ENCODE measurements around the gene GM2A. TPM values are rescaled to one million over a fixed set of nuclear protein-coding genes. Genes with fewer than 3 reads are reported as not detected.
"Not testable (repeated sequence)": the region's sequence is repeated elsewhere in the genome, so short reads cannot be mapped to it uniquely, and the experiment has no call there.

The GM2A gene
- total RNA-seq, 1 experiment from 2014 or later: 133 TPM

DNA sequence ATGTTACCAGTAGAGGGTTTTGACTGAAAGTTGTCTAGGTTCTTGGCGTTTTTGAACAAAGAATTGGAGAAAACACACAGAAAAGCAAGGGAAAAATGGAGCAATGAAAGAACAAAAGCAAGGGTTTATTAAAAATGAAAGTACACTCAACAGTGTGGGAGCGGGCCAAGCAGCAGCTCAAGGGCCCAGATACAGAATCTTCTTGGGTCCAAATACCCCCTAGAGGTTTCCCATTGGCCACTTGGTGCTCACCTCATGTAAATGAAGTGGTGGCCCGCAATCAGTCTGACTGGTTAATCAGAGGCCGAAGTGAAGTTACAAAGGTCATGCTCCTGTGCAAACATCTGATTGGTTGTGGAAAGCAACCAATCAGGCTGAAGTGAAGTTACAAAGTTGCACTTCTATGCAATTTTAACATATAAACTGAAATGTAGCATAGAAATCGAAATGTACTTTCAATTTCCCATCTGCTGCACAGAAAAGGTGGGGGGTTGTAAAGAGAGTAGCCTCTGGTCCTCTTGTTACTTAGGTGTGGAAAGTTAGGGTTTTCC is 1.9 kb upstream of the GM2A start:
- peaks cover 43% of the 10 kb centered on the region for H3K4me1 ChIP-seq (ENCODE audit: low read length)
- no peaks in the 10 kb centered on the region for H3K9me2 ChIP-seq (replicated peaks; ENCODE audit: insufficient read depth, low read length)
- H3K4me3 ChIP-seq (ENCODE audit: low read length): no peak overlapping the region
- H4K20me1 ChIP-seq (ENCODE audit: insufficient read depth, low read depth, low read length): peaks cover 10% of the 10 kb centered on the region
- no peaks in the 10 kb centered on the region for H3K36me3 ChIP-seq (ENCODE audit: insufficient read depth, low read length)
- no peak for DNase-seq
- no peaks in the 10 kb centered on the region for H3K9me3 ChIP-seq (ENCODE audit: low read length)
- H2AFZ ChIP-seq (ENCODE audit: low read length): no peak overlapping the region
- H3K27me3 ChIP-seq (ENCODE audit: low read length): no peaks in the 10 kb centered on the region
- peaks cover 31% of the 10 kb centered on the region for H3K79me2 ChIP-seq (ENCODE audit: low read length)
- no peak overlapping the region for H3K9ac ChIP-seq (ENCODE audit: low read length)
- H3K4me2 ChIP-seq (ENCODE audit: low read depth, low read length, poor library complexity, severe bottlenecking): peak overlapping the region; percentile 85
- H3K27ac ChIP-seq (ENCODE audit: low read length): no peak overlapping the region

DNA sequence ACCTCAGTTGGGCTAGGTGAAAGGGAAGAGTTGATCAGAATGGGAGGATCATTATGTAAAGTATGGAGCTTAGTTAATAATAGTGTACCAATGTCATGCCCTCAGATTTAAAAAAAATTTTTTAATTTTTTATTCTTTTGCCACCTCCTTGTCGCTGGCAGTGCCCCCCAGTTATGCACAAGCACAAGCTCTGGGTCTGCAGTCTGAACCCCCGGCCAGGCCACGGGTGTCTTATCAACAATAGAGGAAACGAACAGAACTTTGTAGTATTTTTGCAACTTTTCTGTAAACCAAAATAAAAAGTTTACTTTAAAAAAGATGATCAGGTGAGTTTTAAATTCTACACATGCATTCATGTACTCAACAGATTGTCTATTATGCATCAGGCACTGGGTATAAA is 1.4 kb upstream of the GM2A start:
- DNase-seq: no peak
- peaks cover 10% of the 10 kb centered on the region for H4K20me1 ChIP-seq (ENCODE audit: insufficient read depth, low read depth, low read length)
- no peak overlapping the region for H3K27ac ChIP-seq (ENCODE audit: low read length)
- H3K4me3 ChIP-seq (ENCODE audit: low read length): peak overlapping the region; percentile 60; the same call in 1 of the 2 replicates
- peaks cover 48% of the 10 kb centered on the region for H3K4me1 ChIP-seq (ENCODE audit: low read length)
- H3K9me3 ChIP-seq (ENCODE audit: low read length): no peaks in the 10 kb centered on the region
- no peaks in the 10 kb centered on the region for H3K9me2 ChIP-seq (replicated peaks; ENCODE audit: insufficient read depth, low read length)
- 0 out of 2 replicates have a peak overlapping the region, but pooled peaks have one; percentile 76 for H2AFZ ChIP-seq (ENCODE audit: low read length)
- peak overlapping the region; percentile 60 for H3K9ac ChIP-seq (ENCODE audit: low read length)
- H3K36me3 ChIP-seq (ENCODE audit: insufficient read depth, low read length): no peaks in the 10 kb centered on the region; the same call in 1 of the 2 replicates
- peak overlapping the region; percentile 85 for H3K4me2 ChIP-seq (ENCODE audit: low read depth, low read length, poor library complexity, severe bottlenecking)
- H3K27me3 ChIP-seq (ENCODE audit: low read length): no peaks in the 10 kb centered on the region
- peaks cover 36% of the 10 kb centered on the region for H3K79me2 ChIP-seq (ENCODE audit: low read length)

DNA sequence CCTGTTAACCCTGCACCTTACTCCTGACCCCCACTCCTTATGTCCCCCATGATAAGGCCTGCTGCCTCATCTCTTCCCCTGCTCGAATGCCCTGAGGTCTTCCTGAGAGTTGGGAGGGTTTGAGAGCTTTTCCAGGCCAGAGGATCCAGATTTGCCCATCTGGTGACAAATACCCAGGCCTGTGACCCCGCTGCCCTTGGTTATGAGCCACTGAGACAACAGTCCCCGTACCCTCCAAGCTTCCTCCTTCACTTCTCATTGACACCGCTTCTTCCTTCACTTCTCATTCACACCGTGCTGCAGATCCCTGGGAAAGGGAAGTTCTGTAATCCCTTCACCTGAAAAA is 593 bp downstream of the GM2A start:
- Histone ChIP-seq H3K79me2 (ENCODE audit: low read length) (peaks cover 56% of the 10 kb centered on the region), H3K27me3 (ENCODE audit: low read length) (no peaks in the 10 kb centered on the region)

DNA sequence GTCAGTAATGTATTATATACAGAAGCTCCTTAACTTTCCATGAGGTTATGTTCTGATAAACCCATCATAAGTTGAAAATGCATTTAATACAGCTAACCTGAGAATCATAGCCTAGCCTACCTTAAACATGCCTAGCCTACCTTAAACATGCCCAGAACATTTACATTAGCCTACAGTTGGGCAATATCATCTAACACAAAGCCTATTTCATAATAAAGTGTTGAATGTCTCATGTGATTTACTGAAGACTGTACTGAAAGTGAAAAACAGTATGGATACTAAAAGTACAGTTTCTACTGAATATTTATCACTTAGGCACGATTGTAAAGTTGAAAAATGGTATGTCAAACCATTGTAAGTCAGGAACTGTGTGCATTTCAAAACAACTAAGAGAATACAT is 1.6 kb downstream of the GM2A start:
- Histone ChIP-seq H3K9ac (ENCODE audit: low read length) (peak overlapping the region; percentile 89), H4K20me1 (ENCODE audit: insufficient read depth, low read depth, low read length) (peaks cover 22% of the 10 kb centered on the region), H3K79me2 (ENCODE audit: low read length) (peaks cover 66% of the 10 kb centered on the region), H3K27me3 (ENCODE audit: low read length) (no peaks in the 10 kb centered on the region), H2AFZ (ENCODE audit: low read length) (no peak overlapping the region), H3K36me3 (ENCODE audit: insufficient read depth, low read length) (peaks cover 5% of the 10 kb centered on the region; the same call in 1 of the 2 replicates), H3K9me3 (ENCODE audit: low read length) (no peaks in the 10 kb centered on the region), H3K9me2 (replicated peaks; ENCODE audit: insufficient read depth, low read length) (no peaks in the 10 kb centered on the region), H3K4me2 (ENCODE audit: low read depth, low read length, poor library complexity, severe bottlenecking) (peak overlapping the region; percentile 89), H3K27ac (ENCODE audit: low read length) (peak overlapping the region; percentile 87), H3K4me3 (ENCODE audit: low read length) (peak overlapping the region; percentile 83), H3K4me1 (ENCODE audit: low read length) (peaks cover 65% of the 10 kb centered on the region)
- DNase-seq: no peak

More for the DNA sequence above, 593 bp downstream of the GM2A start:
- Histone ChIP-seq H3K4me1 (ENCODE audit: low read length) (peaks cover 65% of the 10 kb centered on the region), H3K4me3 (ENCODE audit: low read length) (peak overlapping the region; percentile 83), H3K4me2 (ENCODE audit: low read depth, low read length, poor library complexity, severe bottlenecking) (peak overlapping the region; percentile 89), H3K9ac (ENCODE audit: low read length) (peak overlapping the region; percentile 89), H3K36me3 (ENCODE audit: insufficient read depth, low read length) (no peaks in the 10 kb centered on the region; the same call in 1 of the 2 replicates), H4K20me1 (ENCODE audit: insufficient read depth, low read depth, low read length) (peaks cover 14% of the 10 kb centered on the region), H2AFZ (ENCODE audit: low read length) (no peak overlapping the region), H3K9me2 (replicated peaks; ENCODE audit: insufficient read depth, low read length) (no peaks in the 10 kb centered on the region), H3K9me3 (ENCODE audit: low read length) (no peaks in the 10 kb centered on the region), H3K27ac (ENCODE audit: low read length) (peak overlapping the region; percentile 87)
- DNase-seq: peak; percentile 57

DNA sequence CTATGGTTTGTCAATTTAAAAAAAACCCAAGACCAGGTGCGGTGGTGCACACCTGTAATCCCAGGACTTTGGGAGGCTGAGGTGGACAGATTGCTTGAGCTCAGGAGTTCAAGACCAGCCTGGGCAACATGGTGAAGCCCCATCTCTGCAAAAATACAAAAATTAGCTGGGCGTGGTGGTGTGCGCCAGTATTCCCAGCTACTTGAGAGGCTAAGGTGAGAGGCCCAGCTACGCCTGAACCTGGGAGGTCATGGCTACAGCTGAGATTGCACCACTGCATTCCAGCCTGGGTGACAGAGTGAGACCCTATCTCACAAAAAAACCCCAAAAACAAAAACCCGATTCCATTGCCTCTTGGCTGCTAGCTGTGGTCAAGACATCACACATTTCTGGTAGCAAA is 2.0 kb downstream of the GM2A start:
- H3K27ac ChIP-seq (ENCODE audit: low read length): peak overlapping the region; percentile 87
- H2AFZ ChIP-seq (ENCODE audit: low read length); H3K36me3 ChIP-seq (ENCODE audit: insufficient read depth, low read length); H3K9me2 ChIP-seq (replicated peaks; ENCODE audit: insufficient read depth, low read length); H3K27me3 ChIP-seq (ENCODE audit: low read length); DNase-seq; H3K9me3 ChIP-seq (ENCODE audit: low read length): not testable (repeated sequence)
- peaks cover 65% of the 10 kb centered on the region for H3K4me1 ChIP-seq (ENCODE audit: low read length)
- H4K20me1 ChIP-seq (ENCODE audit: insufficient read depth, low read depth, low read length): peaks cover 24% of the 10 kb centered on the region
- peak overlapping the region; percentile 83 for H3K4me3 ChIP-seq (ENCODE audit: low read length)
- H3K4me2 ChIP-seq (ENCODE audit: low read depth, low read length, poor library complexity, severe bottlenecking): peak overlapping the region; percentile 89
- H3K9ac ChIP-seq (ENCODE audit: low read length): peak overlapping the region; percentile 89
- H3K79me2 ChIP-seq (ENCODE audit: low read length): peaks cover 70% of the 10 kb centered on the region

DNA sequence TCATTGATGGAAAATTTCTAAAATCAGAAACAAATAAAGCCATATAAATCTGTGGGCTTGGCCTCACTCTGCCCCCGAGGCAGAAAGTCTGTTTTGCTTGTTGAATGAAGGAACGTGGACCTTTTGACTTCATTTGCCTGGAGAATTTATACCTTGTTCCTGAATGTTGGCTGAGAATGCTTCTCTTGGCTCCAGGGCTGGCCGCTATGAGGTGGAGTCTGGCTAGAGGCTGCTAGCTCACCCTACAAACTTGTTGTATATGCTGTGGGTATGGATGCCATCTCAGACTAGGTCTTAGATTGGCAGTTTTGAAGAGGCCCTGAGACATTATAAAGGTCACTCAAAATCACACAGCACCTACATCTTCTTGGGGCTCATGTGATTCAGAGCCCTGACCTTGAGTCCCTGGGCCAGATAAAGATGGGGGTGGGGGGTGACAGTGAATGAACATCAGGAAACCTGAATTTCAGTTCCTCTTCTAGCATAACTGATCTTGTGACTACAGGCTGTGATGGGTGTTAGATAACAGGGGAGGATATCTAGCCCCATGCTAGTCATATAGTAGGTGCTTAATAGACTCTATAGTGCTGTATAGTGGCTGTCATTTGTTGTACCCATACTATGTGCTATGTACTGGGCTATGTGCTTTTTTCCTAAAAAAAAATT is 2.8 kb downstream of the GM2A start:
- H3K4me1 ChIP-seq (ENCODE audit: low read length): peaks cover 64% of the 10 kb centered on the region
- H3K4me3 ChIP-seq (ENCODE audit: low read length): peak overlapping the region; percentile 83
- no peaks in the 10 kb centered on the region for H3K9me2 ChIP-seq (replicated peaks; ENCODE audit: insufficient read depth, low read length)

DNA sequence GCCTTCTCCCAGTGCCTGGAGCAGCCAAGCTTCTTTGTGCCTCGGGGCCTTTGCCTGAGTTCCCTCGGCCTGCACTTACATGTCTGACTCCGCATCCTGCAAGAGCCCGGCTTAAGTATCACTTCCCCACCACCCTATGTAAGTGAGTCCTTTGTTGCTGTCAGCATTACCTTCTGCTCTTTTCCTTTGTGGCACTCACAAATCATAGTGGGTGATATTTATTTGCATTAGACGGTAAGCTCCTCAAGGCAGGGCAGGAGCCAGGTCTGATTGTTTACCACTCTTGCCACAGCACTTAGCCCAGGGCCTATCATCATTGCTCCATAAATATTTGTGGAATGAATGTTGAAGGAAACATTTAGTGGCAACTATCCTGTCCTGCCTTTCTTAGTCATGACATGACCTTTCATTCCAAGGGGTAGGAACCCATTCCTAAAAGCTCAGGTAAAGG is 4.8 kb downstream of the GM2A start:
- Histone ChIP-seq H3K9me2 (replicated peaks; ENCODE audit: insufficient read depth, low read length) (no peaks in the 10 kb centered on the region), H2AFZ (ENCODE audit: low read length) (no peak overlapping the region), H3K4me2 (ENCODE audit: low read depth, low read length, poor library complexity, severe bottlenecking) (peak overlapping the region; percentile 89), H3K4me3 (ENCODE audit: low read length) (no peak overlapping the region), H4K20me1 (ENCODE audit: insufficient read depth, low read depth, low read length) (peaks cover 24% of the 10 kb centered on the region), H3K27ac (ENCODE audit: low read length) (peak overlapping the region; percentile 87), H3K36me3 (ENCODE audit: insufficient read depth, low read length) (peaks cover 24% of the 10 kb centered on the region; the same call in 1 of the 2 replicates), H3K79me2 (ENCODE audit: low read length) (peaks cover 84% of the 10 kb centered on the region), H3K9ac (ENCODE audit: low read length) (peak overlapping the region; percentile 5; the same call in 1 of the 2 replicates), H3K27me3 (ENCODE audit: low read length) (no peaks in the 10 kb centered on the region), H3K9me3 (ENCODE audit: low read length) (no peaks in the 10 kb centered on the region), H3K4me1 (ENCODE audit: low read length) (peaks cover 47% of the 10 kb centered on the region)
- DNase-seq: peak; percentile 62

More for the DNA sequence above, 2.8 kb downstream of the GM2A start:
- no peaks in the 10 kb centered on the region for H3K9me3 ChIP-seq (ENCODE audit: low read length)
- no peak overlapping the region for H2AFZ ChIP-seq (ENCODE audit: low read length)
- H4K20me1 ChIP-seq (ENCODE audit: insufficient read depth, low read depth, low read length): peaks cover 24% of the 10 kb centered on the region
- peaks cover 73% of the 10 kb centered on the region for H3K79me2 ChIP-seq (ENCODE audit: low read length)
- no peaks in the 10 kb centered on the region for H3K27me3 ChIP-seq (ENCODE audit: low read length)
- peak overlapping the region; percentile 89 for H3K4me2 ChIP-seq (ENCODE audit: low read depth, low read length, poor library complexity, severe bottlenecking)
- H3K27ac ChIP-seq (ENCODE audit: low read length): peak overlapping the region; percentile 87
- H3K9ac ChIP-seq (ENCODE audit: low read length): peak overlapping the region; percentile 89
- DNase-seq: peak; percentile 91
- H3K36me3 ChIP-seq (ENCODE audit: insufficient read depth, low read length): peaks cover 10% of the 10 kb centered on the region; the same call in 1 of the 2 replicates

DNA sequence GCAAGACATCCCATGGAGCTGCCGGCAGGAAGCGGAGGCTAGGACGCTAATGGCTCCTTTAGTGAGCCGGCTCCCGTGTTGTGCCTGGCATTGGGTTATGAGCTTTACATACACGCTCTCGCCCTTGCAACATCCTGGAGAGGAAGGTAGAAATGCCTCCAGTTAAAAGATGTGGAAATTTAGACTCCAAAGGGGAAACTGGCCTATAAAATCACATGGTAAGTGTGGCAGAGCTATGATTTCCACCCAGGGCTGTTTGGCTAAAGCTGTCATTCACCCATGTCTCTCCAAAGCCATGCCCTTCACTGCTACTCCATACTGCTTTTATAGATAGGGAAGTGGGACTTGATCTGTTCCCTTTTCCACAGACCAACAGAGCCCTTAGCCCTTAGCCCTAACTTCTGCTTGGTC is 5.2 kb downstream of the GM2A start:
- Histone ChIP-seq H3K4me3 (ENCODE audit: low read length) (no peak overlapping the region), H3K9me2 (replicated peaks; ENCODE audit: insufficient read depth, low read length) (no peaks in the 10 kb centered on the region), H4K20me1 (ENCODE audit: insufficient read depth, low read depth, low read length) (peaks cover 23% of the 10 kb centered on the region), H3K9me3 (ENCODE audit: low read length) (no peaks in the 10 kb centered on the region), H2AFZ (ENCODE audit: low read length) (no peak overlapping the region), H3K9ac (ENCODE audit: low read length) (no peak overlapping the region), H3K79me2 (ENCODE audit: low read length) (peaks cover 84% of the 10 kb centered on the region), H3K36me3 (ENCODE audit: insufficient read depth, low read length) (peaks cover 25% of the 10 kb centered on the region; the same call in 1 of the 2 replicates), H3K4me1 (ENCODE audit: low read length) (peaks cover 47% of the 10 kb centered on the region), H3K27me3 (ENCODE audit: low read length) (no peaks in the 10 kb centered on the region), H3K4me2 (ENCODE audit: low read depth, low read length, poor library complexity, severe bottlenecking) (no peak overlapping the region), H3K27ac (ENCODE audit: low read length) (peak overlapping the region; percentile 87; the same call in 1 of the 2 replicates)
- no peak for DNase-seq

All from Karpas-422 (cell line).